ENCODE results near the gene TCF12.
"Not testable (repeated sequence)": the region's sequence is repeated elsewhere in the genome, so short reads cannot be mapped to it uniquely, and the experiment has no call there.

TCF12 gene

GRCh38 chr15:57130956-57131355 lies 212.5 kb downstream of the TCF12 start:
- Mint-ChIP-seq H3K27me3 (no peaks in the 10 kb centered on the region), H3K27ac (no peak overlapping the region), H3K4me1 (ENCODE audit: low read depth) (peaks cover 58% of the 10 kb centered on the region), H3K9me3 (ENCODE audit: low read depth) (no peaks in the 10 kb centered on the region), H3K4me3 (peak overlapping the region; percentile 8), H3K36me3 (peaks cover 29% of the 10 kb centered on the region)

GRCh38 chr15:57133127-57133968 lies 214.9 kb downstream of the TCF12 start:
- H3K27ac Mint-ChIP-seq, result peak overlapping the region; percentile 64
- H3K27me3 Mint-ChIP-seq, result no peaks in the 10 kb centered on the region
- peaks cover 62% of the 10 kb centered on the region for H3K4me1 Mint-ChIP-seq (ENCODE audit: low read depth)
- peaks cover 19% of the 10 kb centered on the region for H3K36me3 Mint-ChIP-seq
- no peaks in the 10 kb centered on the region for H3K9me3 Mint-ChIP-seq (ENCODE audit: low read depth)
- H3K4me3 Mint-ChIP-seq, result peak overlapping the region; percentile 32

- peaks cover 17% of the 10 kb centered on the region for H3K36me3 Mint-ChIP-seq
- H3K4me3 Mint-ChIP-seq, result no peak overlapping the region
- no peaks in the 10 kb centered on the region for H3K9me3 Mint-ChIP-seq (ENCODE audit: low read depth)
- no peak overlapping the region for H3K27ac Mint-ChIP-seq
- no peaks in the 10 kb centered on the region for H3K27me3 Mint-ChIP-seq
- peaks cover 59% of the 10 kb centered on the region for H3K4me1 Mint-ChIP-seq (ENCODE audit: low read depth)
Measured at GRCh38 chr15:57134071-57134605, 215.7 kb downstream of the TCF12 start.

GRCh38 chr15:57134851-57135250 lies 216.4 kb downstream of the TCF12 start:
- Mint-ChIP-seq H3K27ac (no peak overlapping the region), H3K4me1 (ENCODE audit: low read depth) (peaks cover 53% of the 10 kb centered on the region), H3K27me3 (no peaks in the 10 kb centered on the region), H3K4me3 (no peak overlapping the region), H3K9me3 (ENCODE audit: low read depth) (no peaks in the 10 kb centered on the region), H3K36me3 (peaks cover 14% of the 10 kb centered on the region)

GRCh38 chr15:57135800-57136199 lies 217.4 kb downstream of the TCF12 start:
- H3K4me1 Mint-ChIP-seq (ENCODE audit: low read depth), result peaks cover 47% of the 10 kb centered on the region
- H3K9me3 Mint-ChIP-seq (ENCODE audit: low read depth), result no peaks in the 10 kb centered on the region
- peaks cover 10% of the 10 kb centered on the region for H3K36me3 Mint-ChIP-seq
- H3K27me3 Mint-ChIP-seq, result no peaks in the 10 kb centered on the region
- no peak overlapping the region for H3K4me3 Mint-ChIP-seq
- H3K27ac Mint-ChIP-seq, result no peak overlapping the region

GRCh38 chr15:57138349-57138788 lies 219.9 kb downstream of the TCF12 start:
- Mint-ChIP-seq H3K4me3 (no peak overlapping the region), H3K9me3 (ENCODE audit: low read depth) (no peaks in the 10 kb centered on the region), H3K4me1 (ENCODE audit: low read depth) (peaks cover 24% of the 10 kb centered on the region), H3K36me3 (peaks cover 2% of the 10 kb centered on the region), H3K27ac (no peak overlapping the region), H3K27me3 (no peaks in the 10 kb centered on the region)

GRCh38 chr15:57143511-57144078 lies 225.2 kb downstream of the TCF12 start:
- Mint-ChIP-seq H3K36me3 (no peaks in the 10 kb centered on the region), H3K9me3 (ENCODE audit: low read depth) (no peaks in the 10 kb centered on the region), H3K4me3 (no peak overlapping the region), H3K4me1 (ENCODE audit: low read depth) (peaks cover 4% of the 10 kb centered on the region), H3K27ac (no peak overlapping the region), H3K27me3 (no peaks in the 10 kb centered on the region)

GRCh38 chr15:57144448-57144847 lies 226.0 kb downstream of the TCF12 start:
- H3K4me1 Mint-ChIP-seq (ENCODE audit: low read depth), result peaks cover 4% of the 10 kb centered on the region
- H3K27ac Mint-ChIP-seq, result no peak overlapping the region
- no peak overlapping the region for H3K4me3 Mint-ChIP-seq
- no peaks in the 10 kb centered on the region for H3K9me3 Mint-ChIP-seq (ENCODE audit: low read depth)
- H3K27me3 Mint-ChIP-seq, result no peaks in the 10 kb centered on the region
- H3K36me3 Mint-ChIP-seq, result peaks cover 2% of the 10 kb centered on the region

GRCh38 chr15:57146506-57147201 lies 228.2 kb downstream of the TCF12 start:
- Mint-ChIP-seq H3K9me3 (ENCODE audit: low read depth) (no peaks in the 10 kb centered on the region), H3K36me3 (peaks cover 14% of the 10 kb centered on the region), H3K4me1 (ENCODE audit: low read depth) (peaks cover 4% of the 10 kb centered on the region), H3K27ac (no peak overlapping the region), H3K27me3 (no peaks in the 10 kb centered on the region), H3K4me3 (no peak overlapping the region)

GRCh38 chr15:57147621-57148020 lies 229.2 kb downstream of the TCF12 start:
- Mint-ChIP-seq H3K9me3 (ENCODE audit: low read depth) (peaks cover 6% of the 10 kb centered on the region), H3K27ac (no peak overlapping the region), H3K4me1 (ENCODE audit: low read depth) (peaks cover 9% of the 10 kb centered on the region), H3K36me3 (peaks cover 21% of the 10 kb centered on the region), H3K4me3 (no peak overlapping the region), H3K27me3 (no peaks in the 10 kb centered on the region)

GRCh38 chr15:57148262-57148661 lies 229.8 kb downstream of the TCF12 start:
- H3K4me3 Mint-ChIP-seq, result no peak overlapping the region
- peaks cover 26% of the 10 kb centered on the region for H3K36me3 Mint-ChIP-seq
- H3K27ac Mint-ChIP-seq, result no peak overlapping the region
- H3K27me3 Mint-ChIP-seq, result no peaks in the 10 kb centered on the region
- H3K4me1 Mint-ChIP-seq (ENCODE audit: low read depth), result peaks cover 16% of the 10 kb centered on the region
- peaks cover 7% of the 10 kb centered on the region for H3K9me3 Mint-ChIP-seq (ENCODE audit: low read depth)

GRCh38 chr15:57149196-57149595 lies 230.8 kb downstream of the TCF12 start:
- H3K4me1 Mint-ChIP-seq (ENCODE audit: low read depth), result peaks cover 19% of the 10 kb centered on the region
- peaks cover 29% of the 10 kb centered on the region for H3K36me3 Mint-ChIP-seq
- no peaks in the 10 kb centered on the region for H3K27me3 Mint-ChIP-seq
- H3K27ac Mint-ChIP-seq, result no peak overlapping the region
- H3K9me3 Mint-ChIP-seq (ENCODE audit: low read depth), result peaks cover 7% of the 10 kb centered on the region
- no peak overlapping the region for H3K4me3 Mint-ChIP-seq

GRCh38 chr15:57150066-57150865 lies 231.8 kb downstream of the TCF12 start:
- H3K27me3 Mint-ChIP-seq, result no peaks in the 10 kb centered on the region
- peaks cover 7% of the 10 kb centered on the region for H3K9me3 Mint-ChIP-seq (ENCODE audit: low read depth)
- H3K4me1 Mint-ChIP-seq (ENCODE audit: low read depth), result peaks cover 21% of the 10 kb centered on the region
- H3K36me3 Mint-ChIP-seq, result peaks cover 32% of the 10 kb centered on the region
- no peak overlapping the region for H3K27ac Mint-ChIP-seq
- no peak overlapping the region for H3K4me3 Mint-ChIP-seq

GRCh38 chr15:57150866-57151203 lies 232.4 kb downstream of the TCF12 start:
- not testable (repeated sequence) for H3K27me3 Mint-ChIP-seq; H3K4me3 Mint-ChIP-seq; H3K27ac Mint-ChIP-seq; H3K9me3 Mint-ChIP-seq (ENCODE audit: low read depth)
- H3K4me1 Mint-ChIP-seq (ENCODE audit: low read depth), result peaks cover 21% of the 10 kb centered on the region
- peaks cover 32% of the 10 kb centered on the region for H3K36me3 Mint-ChIP-seq

Measured in activated naive CD8-positive, alpha-beta T cell (primary cell).